ENCODE measurements around the gene EBPL.

EBPL gene

DNA sequence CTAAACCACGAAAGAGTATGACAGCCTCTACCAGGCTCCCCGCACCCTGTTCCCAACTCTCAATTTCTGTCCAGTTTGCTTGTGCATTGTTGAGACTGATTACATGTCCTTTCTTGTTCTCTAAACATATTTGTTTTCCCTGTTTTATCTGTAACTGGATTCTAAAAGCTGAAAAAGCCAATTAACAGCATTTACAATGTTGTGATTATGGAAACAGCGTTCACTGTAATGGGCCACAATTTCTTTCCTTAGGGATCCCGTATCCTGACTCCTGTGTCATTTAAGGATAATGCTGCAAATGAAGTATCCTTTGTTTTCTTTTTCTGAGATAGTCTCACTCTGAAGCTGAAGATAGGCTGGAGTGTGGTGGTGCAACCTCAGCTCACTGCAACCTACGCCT, 20.5 kb downstream of the EBPL start:
- no peak for DNase-seq

DNA sequence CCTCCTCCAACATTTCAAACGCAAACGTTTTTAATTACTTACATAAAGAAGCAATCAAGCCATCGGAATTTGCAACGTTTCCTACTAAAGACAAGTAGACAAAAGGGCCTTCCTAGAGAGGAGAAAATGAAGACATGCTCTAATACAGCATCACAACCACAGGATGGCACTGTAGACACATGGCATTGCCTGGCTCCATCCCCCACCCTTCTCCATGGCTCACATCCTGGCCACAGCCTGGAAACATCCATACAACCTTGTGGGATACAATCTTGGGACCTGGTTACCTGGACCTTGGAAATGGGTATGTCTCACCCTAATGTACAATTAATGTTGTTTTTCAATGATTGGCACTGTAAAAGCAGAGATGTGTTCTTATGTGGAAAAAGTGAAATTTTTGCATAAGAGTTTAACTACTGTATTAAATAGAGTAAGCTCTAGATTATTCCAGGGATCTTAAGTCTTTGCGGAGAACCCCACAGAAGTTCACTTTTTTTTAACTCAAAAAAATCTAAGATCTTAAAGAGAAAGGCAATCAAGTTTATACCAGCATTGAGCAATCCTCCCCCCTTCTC, 21.5 kb downstream of the EBPL start:
- DNase-seq: no peak

DNA sequence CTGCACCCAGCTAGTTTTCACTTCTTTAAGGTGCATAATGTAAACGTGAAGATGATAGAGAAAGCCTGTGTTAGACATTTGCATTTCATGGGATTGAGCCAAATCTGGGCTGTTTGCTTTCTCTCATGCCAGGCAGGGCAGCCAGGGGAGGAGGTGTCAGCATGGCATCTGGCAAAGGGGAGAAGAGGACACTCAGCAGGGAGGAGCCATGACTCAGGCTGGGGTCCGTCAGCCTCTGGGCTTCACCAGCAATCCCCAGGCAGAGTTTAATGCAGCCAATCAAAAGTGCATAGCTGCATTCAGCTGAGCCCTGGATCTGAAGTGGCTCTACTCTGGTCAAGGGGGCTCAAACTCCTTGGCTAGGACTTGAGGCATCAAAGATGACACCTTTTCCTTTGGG, 23.5 kb downstream of the EBPL start:
- DNase-seq: no peak

DNA sequence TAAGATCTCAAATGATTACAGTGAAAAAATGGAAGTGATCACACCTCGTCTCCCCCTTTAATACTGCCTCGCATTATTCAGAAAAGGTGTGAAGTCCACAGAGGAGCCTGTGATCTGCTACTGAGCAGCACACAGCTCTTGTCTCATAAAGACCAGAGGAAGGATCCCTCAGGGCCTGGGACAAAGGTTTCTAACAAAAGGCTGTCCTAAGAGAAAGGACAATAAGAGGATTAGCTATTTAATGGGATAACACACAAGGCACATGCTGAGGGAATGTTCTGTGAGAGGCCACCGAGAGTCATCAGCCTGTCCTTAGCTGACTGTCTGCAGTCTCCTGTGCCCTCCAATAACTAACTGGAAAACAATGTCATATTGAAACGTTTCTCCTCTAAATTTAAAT, 26.7 kb downstream of the EBPL start:
- no peak for DNase-seq

DNA sequence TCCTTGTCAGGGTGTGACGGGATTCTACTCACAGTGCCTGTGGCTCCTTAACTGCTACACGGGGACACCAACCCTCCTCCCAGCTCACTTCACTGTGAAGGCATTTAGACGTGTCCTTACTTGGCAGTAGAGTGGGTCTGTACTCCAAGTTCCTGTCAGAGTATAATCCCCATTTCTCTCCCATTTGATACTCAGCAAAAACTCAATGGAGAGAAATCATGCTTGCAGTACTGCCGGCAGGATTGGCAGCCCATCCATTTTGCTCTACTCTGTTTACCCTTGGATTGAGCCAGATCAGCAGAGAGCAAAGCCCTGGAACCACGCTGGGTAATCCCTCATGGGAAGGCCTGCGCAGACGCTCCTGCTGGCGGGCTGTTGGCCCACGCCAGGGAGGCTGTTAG, 34.0 kb downstream of the EBPL start:
- no peak for DNase-seq

DNA sequence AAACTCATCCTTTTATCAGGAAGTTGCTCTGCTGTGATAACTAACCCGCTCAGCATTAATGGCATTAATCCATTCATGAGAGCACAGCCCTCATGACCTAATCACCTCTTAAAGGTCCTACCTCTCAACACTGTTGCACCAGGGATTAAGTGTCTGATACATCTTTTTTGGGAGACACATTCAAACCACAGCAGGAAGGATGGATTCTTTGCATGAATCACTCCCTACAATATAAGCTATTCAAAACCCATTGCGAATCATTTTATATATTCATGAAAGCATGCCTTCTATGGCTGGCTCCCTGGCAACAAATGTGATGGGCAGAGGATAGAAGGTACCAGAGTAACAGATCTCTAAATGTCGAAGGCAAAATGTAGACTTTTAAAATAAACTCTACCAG, 35.4 kb downstream of the EBPL start:
- no peak for DNase-seq

DNA sequence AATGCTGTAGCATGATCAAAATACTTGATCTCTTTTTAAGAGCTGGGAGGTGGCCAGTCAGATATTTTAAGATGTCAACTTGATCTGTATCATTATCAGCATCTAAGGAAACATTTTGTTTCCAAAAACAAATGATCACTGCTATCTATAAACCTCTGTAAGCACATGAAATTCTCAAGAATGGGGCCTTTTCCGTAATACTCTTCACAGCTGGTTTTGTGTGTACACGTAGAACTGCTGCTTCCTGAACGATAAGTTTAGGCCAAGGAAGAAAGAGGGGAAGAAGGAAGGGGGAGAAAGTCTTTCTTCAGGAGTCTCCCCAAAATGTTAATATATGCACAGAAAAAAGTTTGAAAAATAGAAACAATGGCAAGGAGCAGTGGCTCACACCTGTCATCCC, 37.3 kb downstream of the EBPL start:
- no peak for DNase-seq

DNA sequence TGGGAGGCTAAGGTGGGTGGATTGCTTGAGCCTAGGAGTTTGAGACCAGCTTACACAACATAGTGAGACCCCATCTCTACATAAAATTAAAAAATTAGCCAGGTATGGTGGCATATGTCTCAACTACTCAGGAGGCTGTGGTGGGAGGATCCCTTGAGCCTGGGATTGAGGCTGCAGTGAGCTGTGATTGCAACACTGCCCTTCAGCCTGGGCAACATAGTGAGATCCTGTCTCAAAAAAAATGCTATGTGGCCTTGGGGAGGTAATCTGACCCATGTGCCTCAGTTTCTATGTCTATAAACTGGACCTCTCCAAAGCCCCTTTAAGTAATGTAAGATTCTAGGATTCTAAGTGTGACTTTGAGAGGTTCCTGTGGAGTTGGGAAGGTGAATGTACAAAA, 37.8 kb downstream of the EBPL start:
- no peak for DNase-seq

DNA sequence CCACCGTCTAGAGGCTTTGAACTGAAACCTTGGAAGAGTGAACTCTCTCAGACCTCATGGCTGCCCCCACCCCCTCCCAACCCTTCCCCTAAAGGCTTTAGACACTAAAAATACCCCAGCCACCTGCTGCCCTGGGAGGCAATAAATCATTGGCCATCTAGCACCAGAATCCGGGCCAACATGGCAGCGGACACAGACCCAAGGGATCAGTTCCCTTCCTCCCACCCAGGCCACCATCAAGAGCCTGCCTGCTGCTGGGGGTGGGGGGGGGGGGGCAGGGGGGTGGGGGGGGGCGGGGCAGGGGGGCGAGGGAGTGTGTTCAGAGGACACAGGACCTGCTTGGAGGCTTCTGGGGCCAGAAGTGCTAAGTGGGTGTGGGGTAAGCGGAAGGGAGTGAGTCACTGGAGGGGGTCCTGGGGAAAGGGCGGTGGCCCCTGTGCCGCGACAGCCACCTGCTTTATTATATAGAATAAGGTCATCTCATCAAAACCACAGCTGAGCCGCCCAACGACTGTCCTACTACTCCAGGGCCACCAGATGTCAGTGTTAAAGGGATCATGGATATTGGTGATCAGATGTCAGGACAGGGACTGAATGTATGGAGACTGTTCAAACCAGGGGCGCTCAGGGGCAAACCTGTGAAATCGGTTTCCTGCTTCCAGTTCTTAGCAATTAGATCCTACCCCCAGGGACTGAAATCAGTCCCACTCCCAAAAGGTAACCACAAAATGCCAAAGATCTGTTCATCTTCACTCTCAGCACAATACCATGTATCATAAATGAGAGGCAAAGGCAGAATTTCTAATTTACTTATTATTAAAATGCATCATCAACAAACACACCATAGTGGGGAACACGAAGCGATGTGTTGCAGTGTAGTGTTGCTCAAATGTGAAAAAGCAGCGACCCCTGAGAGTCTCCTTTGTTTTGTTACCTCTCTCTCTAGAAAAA, 38.7 kb downstream of the EBPL start:
- DNase-seq: no peak

DNA sequence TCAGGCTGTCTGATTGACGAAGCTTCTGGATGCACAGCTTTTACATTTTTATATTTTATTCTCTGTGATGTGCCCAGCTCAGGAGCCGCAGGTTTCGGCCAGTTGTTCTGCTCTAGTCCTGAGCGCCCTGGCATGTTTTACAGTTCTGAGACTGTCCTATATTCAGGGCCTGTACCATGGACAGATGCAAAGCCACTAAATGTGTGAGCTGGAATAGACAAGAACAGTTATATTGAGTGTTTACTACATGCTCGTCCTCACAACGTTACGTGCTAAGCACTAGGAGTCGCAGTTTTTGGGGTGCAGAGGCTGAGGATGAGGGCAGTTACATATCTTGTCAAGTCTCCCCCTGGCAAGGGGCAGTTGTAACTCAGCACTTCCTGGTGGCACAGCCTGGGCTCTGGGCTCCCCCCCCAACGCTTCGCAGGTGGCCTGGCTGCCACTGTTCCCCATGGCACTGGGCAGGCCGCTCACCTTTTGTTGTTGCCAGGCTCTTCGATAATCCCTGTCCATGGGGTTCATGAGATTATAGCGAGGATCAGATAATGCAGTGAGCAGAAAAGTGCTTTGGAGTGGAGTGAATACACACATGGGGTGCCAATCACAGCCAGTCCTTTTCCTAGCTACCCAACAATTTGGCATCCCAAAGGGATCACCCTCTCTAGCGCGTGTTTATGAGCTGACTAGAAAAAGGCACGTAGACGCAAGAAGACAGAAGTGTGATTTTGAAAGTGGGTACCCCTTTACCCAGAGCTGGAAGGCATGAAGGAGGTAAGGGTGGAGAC, 39.5 kb downstream of the EBPL start:
- DNase-seq: no peak

DNA sequence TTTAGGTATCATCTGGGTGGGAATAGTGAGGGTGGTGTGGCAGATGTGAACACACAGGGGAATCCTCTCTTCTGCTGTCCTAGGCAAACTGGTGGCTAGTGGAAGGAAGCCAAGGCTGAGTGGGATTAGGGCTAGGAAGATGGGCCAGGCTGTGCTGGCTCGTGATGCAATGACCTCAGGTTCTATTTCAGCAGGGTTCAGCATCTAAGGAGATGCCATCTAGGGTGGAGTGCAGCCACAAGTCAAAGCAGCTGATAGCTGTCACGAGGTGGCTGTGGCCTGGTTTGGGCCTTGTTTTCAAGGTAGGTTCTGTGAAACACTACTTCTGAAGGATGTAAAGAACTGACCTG, 41.3 kb downstream of the EBPL start:
- no peak for DNase-seq

DNA sequence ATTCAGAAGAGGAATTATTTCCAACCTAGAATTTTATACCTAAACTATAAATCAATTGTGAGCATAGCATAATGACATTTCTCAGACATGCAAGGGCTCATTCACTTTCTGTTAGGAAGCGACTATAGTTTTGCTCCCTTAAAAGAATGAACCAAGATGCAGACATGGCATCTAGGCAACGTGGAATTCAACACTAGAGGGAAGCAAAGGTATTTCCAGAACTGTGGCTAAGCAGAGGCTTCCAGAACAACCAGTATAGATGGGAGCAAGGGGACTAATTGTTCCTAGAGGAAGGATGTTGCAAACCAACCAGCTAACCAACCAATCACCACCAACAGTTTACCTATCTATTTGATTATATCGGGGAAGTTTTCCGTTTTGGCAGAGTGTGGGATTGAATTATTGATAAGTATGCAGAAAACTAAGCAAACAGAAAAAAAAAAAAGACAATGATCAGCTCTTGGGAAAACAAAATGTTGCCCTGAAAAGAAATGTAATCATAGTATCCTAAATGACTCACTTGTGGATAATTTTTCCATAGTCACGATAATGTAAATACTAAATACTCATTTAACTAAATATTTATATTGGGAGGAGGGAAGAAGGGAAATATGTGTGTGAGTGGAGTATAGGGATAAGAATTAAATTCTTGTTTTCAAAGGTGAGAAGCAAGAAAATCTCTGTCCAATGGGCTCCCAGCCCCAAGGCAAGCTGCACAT, 41.9 kb downstream of the EBPL start:
- DNase-seq: no peak

DNA sequence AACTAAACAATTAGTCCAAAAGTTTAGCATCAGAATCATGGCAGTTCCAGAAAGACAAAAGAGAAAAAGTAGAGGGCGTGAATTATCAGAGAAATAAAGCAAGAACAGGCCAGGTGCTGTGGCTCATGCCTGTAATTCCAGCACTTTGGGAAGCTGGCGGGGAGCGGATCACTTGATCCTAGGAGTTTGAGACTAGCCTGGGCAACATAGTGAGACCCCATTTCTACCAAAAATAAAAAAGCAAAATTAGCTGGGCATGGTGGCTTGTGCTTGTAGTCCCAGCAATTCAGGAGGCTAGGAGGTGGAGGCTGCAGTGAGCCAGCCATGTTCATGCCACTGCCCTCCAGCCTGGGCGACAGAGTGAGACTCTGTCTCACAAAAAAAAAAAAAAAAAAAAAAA, 44.6 kb downstream of the EBPL start:
- no peak for DNase-seq

DNA sequence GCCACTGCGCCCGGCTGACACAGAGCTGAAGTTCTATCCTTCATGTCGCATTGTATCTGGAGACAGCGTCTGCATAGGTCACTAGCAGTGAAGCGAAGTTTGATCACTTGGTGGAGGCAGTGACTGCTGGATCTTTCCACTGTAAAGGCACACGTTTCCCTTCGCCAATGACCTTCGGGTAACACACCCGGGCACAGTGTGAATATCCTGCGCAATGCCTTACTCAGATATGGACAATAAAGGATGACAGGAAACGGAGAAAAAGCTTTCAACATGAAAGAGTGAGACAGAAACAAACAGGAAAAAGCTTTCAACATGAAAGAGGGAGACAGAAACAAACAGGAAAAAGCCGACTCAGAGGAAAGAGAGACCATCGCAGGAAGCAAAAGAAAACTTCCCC, 45.8 kb downstream of the EBPL start:
- DNase-seq: no peak

DNA sequence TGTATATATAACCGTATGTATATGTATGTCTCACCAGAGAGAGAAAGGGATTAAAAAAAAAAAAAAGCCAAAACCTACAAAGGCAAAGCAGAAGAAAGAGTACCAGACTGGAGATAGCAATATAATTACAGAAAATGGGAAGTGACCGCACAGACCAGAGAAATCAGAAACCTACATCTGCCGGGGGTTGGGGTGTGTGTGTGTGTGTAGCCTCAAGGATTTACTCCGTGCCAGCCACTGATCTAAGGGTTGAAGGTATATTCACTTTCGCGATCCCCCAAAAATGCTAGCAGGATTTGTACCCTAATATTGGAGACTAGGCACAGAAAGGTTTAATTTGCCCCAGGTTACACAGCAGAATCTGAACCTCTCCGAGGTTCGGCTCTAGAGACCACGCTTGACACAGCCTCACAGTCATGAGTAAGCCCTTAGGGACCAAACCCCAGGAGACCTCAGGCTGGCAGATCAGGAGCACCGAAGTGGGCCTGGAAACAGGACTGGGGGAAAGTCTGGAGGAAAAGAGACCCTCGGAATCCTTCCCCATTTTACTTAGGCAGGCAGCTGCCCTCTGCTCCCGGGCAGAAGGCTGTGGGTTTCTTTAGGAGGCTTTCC, 48.1 kb downstream of the EBPL start:
- DNase-seq: peak; percentile 73

DNA sequence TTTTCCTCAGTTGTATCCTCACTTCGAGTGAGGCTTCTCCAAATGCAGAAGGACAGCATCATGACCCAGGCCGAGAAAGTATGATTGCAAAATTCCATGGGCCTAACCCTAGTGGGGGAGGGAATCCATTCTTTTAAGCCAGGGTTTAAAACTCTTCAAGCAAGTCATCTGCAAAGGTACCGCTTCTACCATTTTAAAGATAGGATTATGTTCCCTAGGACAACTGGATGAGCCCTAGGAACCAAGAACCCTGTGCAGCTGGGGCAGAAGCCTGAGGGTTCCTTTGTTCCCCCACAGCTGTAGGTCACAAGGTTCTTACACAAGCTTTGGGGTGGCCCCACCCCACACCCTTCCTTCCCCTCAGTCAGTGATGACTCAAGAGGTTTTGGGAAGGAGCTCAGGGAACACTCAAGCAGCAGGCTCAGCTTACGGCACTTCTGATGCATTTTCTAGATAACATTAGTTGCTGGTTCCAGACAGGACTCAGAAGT, 49.4 kb downstream of the EBPL start:
- peak; percentile 94 for DNase-seq

DNA sequence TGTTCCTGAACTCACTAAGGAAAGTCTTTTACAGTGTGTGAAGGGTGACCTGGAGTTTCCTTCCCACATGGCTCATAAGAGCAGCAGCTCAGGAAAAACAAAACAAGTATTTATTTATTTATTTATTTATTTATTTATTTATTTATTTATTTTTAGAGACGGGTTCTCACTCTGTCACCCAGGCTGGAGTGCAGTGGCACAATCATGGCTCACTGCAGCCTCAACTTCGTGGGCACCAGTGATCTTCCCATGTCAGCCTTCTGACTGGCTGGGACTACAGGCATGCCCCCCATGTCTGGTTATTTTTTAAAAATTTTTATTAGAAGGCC, 52.6 kb downstream of the EBPL start:
- DNase-seq: no peak

DNA sequence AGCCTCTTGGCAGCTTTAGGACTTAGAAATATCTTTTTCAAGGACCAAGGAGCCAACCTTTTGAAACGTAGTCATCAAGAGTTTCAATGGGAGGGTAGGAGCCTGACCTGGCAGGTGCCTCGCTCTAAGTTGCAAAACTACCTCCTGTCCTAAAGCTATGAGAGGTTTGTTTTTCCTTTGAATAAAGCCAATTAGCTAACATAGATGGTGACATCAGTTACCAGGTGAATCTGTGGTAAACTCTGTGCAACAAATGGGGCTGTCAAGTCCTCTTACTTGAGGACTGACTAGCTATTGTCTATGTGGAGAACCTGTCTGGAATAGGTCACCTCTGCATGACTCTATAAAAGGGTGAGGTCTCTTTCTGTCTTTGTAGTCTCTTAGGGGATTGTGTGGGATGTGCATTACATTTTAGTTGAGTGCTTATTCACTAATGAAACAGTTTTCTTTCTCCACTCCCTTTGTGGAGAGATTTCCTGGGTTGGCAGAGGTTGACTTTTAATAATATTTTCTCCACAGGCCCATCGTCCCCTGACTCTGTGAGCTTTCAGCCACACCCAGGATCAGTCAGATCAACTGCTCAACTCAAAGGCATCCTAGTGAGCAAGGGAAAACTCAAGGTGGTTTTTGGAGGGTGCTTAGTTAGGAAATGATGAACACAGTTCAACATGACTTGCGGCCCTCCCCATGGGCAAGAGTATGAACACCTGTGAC, 53.1 kb downstream of the EBPL start:
- DNase-seq: no peak

DNA sequence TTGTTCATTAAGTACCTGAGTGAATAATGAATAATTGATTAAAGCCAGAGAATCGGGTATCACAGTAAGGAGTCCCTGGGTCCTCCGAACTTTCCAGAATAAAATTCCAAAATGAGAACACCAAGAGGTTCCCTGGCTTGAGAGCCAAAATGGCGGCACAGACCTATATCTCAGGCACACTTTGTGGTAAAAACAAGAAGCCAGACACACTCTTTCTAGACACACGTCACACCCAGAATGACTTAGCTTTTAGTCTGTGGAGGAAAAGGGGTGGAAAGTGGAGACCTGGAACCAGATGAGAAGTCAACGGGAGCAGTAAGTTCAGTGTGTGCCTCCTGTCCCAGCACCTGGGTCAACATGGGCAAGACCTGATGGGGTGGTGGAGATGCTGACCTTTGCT, 54.6 kb downstream of the EBPL start:
- no peak for DNase-seq

DNA sequence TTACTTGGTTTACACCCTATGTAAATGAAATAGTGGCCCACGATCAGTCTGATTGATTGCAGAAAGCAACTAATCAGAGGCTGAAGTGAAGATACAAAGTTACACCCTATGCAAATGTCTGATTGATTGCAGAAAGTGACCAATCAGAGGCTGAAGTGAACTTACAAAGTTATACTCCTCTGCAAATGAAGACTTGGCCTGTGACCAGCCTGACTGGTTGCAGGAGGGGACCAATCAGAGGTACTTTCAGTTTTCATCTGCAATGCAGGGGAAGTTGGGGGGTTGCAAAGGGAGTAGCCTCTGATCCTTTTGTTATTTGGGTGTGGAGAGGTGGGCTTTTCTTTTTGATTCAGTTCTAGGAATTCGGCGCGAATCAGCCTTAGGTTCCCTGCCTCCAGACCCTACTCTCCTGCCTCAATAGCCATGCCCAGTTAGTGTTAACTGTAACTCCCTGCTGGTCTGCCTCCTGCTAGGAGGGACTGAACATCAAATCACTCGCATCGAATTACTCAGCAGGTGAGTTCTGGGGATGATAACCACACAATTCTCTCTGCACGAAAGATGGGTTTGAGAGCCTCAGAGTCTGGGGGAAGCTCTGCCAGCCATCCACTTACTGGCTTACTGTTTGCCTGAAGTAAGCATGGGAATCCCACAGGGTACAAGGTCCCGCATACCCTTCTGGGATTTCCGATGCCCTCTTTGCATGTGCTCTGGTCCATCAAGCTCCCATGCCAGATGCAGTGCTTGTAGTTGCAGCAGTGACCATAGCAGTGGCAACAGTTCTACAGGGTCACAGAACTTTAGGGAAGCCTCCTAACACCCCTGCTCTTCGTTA, 55.5 kb downstream of the EBPL start:
- no peak for DNase-seq

DNA sequence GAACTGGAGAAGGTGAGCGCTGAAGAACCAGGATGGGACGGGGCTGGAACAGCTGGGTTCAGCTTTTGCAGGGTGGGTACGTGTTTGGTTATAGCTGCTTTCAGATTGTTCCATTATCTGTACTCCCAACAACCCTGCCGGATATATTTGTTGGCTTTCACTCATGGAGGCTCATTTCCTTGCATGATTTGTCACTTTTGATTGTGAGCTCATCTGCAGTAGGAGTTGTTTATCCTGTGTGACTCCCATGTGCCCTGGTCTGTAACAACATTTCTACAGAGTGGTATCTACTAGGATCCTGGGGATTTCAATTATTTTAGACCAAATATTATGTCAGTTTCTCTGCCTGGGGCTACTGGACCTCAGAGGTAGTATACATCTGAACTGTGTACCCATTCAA, 57.6 kb downstream of the EBPL start:
- no peak for DNase-seq

All from GF-D8 (cell line).